D341Med (cell line): ENCODE data around the gene HSPB8.

Source experiments
- DNase-seq: peaks from one replicate; pipeline ENCODE4 v3.0.0; 2012; ENCODE audit warnings: low spot score

The HSPB8 gene

GRCh38 chr12:119171291-119171690 is 7.4 kb upstream of the HSPB8 start:
- no peak for DNase-seq

- DNase-seq: no peak
These were observed 6.9 kb upstream of the HSPB8 start for GRCh38 chr12:119171691-119172425.

GRCh38 chr12:119175081-119175480 is 3.6 kb upstream of the HSPB8 start:
- no peak for DNase-seq

- DNase-seq: peak; percentile 78
These were observed 2.3 kb upstream of the HSPB8 start for GRCh38 chr12:119176267-119177055.

- DNase-seq: no peak
These were observed 1.7 kb upstream of the HSPB8 start for GRCh38 chr12:119177056-119177325.

GRCh38 chr12:119177724-119178380 is 879 bp upstream of the HSPB8 start:
- no peak for DNase-seq

GRCh38 chr12:119179335-119180021 is 747 bp downstream of the HSPB8 start:
- DNase-seq: no peak

- DNase-seq: no peak
These were observed 1.8 kb downstream of the HSPB8 start for GRCh38 chr12:119180380-119181040.

- no peak for DNase-seq
These were observed 2.5 kb downstream of the HSPB8 start for GRCh38 chr12:119181202-119181601.

- DNase-seq: no peak
These were observed 3.2 kb downstream of the HSPB8 start for GRCh38 chr12:119181944-119182343.

- DNase-seq: no peak
These were observed 4.2 kb downstream of the HSPB8 start for GRCh38 chr12:119182701-119183493.

GRCh38 chr12:119183942-119184695 is 5.4 kb downstream of the HSPB8 start:
- DNase-seq: no peak

- DNase-seq: no peak
These were observed 16.5 kb downstream of the HSPB8 start for GRCh38 chr12:119195256-119195655.

- no peak for DNase-seq
These were observed 19.7 kb downstream of the HSPB8 start for GRCh38 chr12:119198440-119198839.

GRCh38 chr12:119200601-119201000 is 21.9 kb downstream of the HSPB8 start:
- DNase-seq: no peak

GRCh38 chr12:119201789-119202543 is 23.2 kb downstream of the HSPB8 start:
- DNase-seq: no peak

GRCh38 chr12:119202544-119202943 is 23.8 kb downstream of the HSPB8 start:
- no peak for DNase-seq

- DNase-seq: no peak
These were observed 25.4 kb downstream of the HSPB8 start for GRCh38 chr12:119204131-119204530.

GRCh38 chr12:119204671-119205285 is 26.0 kb downstream of the HSPB8 start:
- no peak for DNase-seq
